Neutrophil (primary cell): Measurements from ENCODE around the gene AGPAT4.

Experiments used
- H3K27ac ChIP-seq: fragments of 200-600 bp; sonication (generic); 2 replicates; pipeline ENCODE4 v1.5.1; 2016; ENCODE audit warnings: mild to moderate bottlenecking, moderate library complexity
- H3K27me3 ChIP-seq: fragments of 200-600 bp; sonication (generic); 2 replicates; pipeline ENCODE4 v1.6.0; 2016; ENCODE audit warnings: mild to moderate bottlenecking
- H3K36me3 ChIP-seq: fragments of 200-600 bp; sonication (generic); 2 replicates; pipeline ENCODE4 v1.5.1; 2017
- H3K4me1 ChIP-seq, 2 experiments: fragments of 200-600 bp in 1 of 2; sonication (generic) in 1 of 2; 1 replicate in 1 of 2; 2 replicates in 1 of 2; pipeline versions ENCODE4 v1.5.1 to v1.6.1; 2013 to 2016; ENCODE audit warnings: low read depth in 1 of 2, low read length in 1 of 2, mild to moderate bottlenecking in 1 of 2, moderate library complexity in 1 of 2; ENCODE audit not compliant: control insufficient read depth in 1 of 2, insufficient read depth in 1 of 2
- H3K4me3 ChIP-seq, 2 experiments: fragments of 200-600 bp in 1 of 2; sonication (generic) in 1 of 2; 1 replicate in 1 of 2; 2 replicates in 1 of 2; pipeline ENCODE4 v1.5.1; 2013 to 2016; ENCODE audit warnings: low read depth in 1 of 2, low read length in 1 of 2, mild to moderate bottlenecking in 1 of 2, moderate library complexity in 1 of 2
- H3K9me3 ChIP-seq: fragments of 200-600 bp; sonication (generic); 2 replicates; pipeline ENCODE4 v1.5.1; 2016
- CTCF ChIP-seq: fragments of 200-600 bp; sonication (generic); IDR thresholded peaks from 2 replicates; pipeline ENCODE4 v1.5.1; 2016; ENCODE audit warnings: antibody characterized with exemption

The AGPAT4 gene

DNA sequence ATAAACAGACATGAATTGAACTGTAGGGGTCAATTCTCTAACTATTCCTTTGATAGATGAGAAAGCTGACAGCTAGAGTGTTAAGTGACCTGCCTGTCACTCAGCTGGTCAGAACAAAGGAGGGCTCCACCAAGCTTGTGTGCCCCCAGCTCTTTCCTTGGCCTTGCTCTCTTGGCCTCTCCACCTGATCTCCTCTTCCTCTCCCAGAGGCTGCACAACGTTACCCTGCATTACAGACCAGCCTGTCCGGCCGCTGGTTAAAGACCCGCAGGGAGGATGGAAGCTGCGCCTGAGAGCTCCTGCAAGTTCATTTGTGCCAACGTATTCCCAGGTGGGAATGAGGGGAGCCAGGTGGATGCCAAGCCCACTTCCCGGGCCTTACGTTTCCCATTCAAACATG is 22.5 kb downstream of the AGPAT4 start:
- no peak overlapping the region for H3K27ac ChIP-seq
- H3K27me3 ChIP-seq, result no peaks in the 10 kb centered on the region
- H3K4me3 ChIP-seq, result no peak overlapping the region
- H3K4me1 ChIP-seq, result no peaks in the 10 kb centered on the region
- H3K9me3 ChIP-seq, result no peaks in the 10 kb centered on the region
- no peak for TF ChIP-seq CTCF
- H3K36me3 ChIP-seq, result no peaks in the 10 kb centered on the region

- no peaks in the 10 kb centered on the region for H3K36me3 ChIP-seq
- H3K4me1 ChIP-seq, result no peaks in the 10 kb centered on the region
- no peak overlapping the region for H3K27ac ChIP-seq
- no peaks in the 10 kb centered on the region for H3K27me3 ChIP-seq
- no peak for TF ChIP-seq CTCF
- no peaks in the 10 kb centered on the region for H3K9me3 ChIP-seq
- H3K4me3 ChIP-seq, result no peak overlapping the region
These were observed 24.5 kb downstream of the AGPAT4 start for GRCh38 chr6:161249327-161249726.

- Histone ChIP-seq H3K27me3 (no peaks in the 10 kb centered on the region), H3K4me1 (peaks cover 7 to 13% of the 10 kb centered on the region in 2 experiments), H3K4me3 (no peak overlapping the region), H3K9me3 (no peaks in the 10 kb centered on the region), H3K27ac (no peak overlapping the region), H3K36me3 (no peaks in the 10 kb centered on the region)
- no peak for TF ChIP-seq CTCF
These were observed 27.1 kb downstream of the AGPAT4 start for GRCh38 chr6:161246725-161247124.

- Histone ChIP-seq H3K27me3 (no peaks in the 10 kb centered on the region), H3K4me3 (no peak overlapping the region), H3K36me3 (no peaks in the 10 kb centered on the region), H3K4me1 (peaks cover 7 to 13% of the 10 kb centered on the region in 2 experiments), H3K27ac (no peak overlapping the region), H3K9me3 (no peaks in the 10 kb centered on the region)
- TF ChIP-seq CTCF, result no peak
These were observed 28.5 kb downstream of the AGPAT4 start for GRCh38 chr6:161245363-161245762.

DNA sequence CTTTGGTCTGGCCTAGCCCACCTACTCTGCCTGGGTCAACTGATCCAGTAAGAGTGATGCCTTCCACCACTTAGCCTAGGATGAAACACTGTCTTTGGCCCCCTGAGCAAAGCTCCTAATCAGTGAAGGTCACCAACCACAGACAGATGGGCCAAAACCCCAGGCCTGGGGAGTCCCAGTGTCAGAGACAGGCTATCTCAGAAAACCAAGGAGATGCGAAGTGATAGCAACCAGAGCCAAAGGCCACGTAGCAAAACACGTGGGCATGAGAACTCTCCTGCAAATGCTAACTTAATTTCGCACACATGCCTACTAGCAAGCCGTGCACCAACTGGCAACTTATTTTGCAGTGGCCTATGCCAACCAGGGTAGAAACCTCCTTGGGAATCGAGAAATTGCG is 29.1 kb downstream of the AGPAT4 start:
- no peak overlapping the region for H3K27ac ChIP-seq
- H3K27me3 ChIP-seq, result no peaks in the 10 kb centered on the region
- H3K36me3 ChIP-seq, result no peaks in the 10 kb centered on the region
- H3K4me1 ChIP-seq, result peaks cover 7 to 13% of the 10 kb centered on the region in 2 experiments
- no peak for TF ChIP-seq CTCF
- no peaks in the 10 kb centered on the region for H3K9me3 ChIP-seq
- H3K4me3 ChIP-seq, result no peak overlapping the region
